HepG2 (cell line): Measurements from ENCODE around the gene TUBB2B.

Experiments used
- ETV6 ChIP-seq: sonication (generic); formaldehyde crosslinking; conservative IDR thresholded peaks from 2 replicates; pipeline ENCODE4 v1.4.0; 2020; ENCODE audit warnings: missing genetic modification reagents
- EZH2 ChIP-seq: conservative IDR thresholded peaks from 2 replicates; pipeline ENCODE4 v1.6.1; 2012; ENCODE audit warnings: mild to moderate bottlenecking, low read depth, low read length, moderate library complexity
- GATAD2A ChIP-seq: IDR thresholded peaks from 2 replicates; pipeline ENCODE4 v1.6.1; 2016
- PCBP1 ChIP-seq: fragments of 200-400 bp; formaldehyde crosslinking; IDR thresholded peaks from 2 replicates; pipeline ENCODE4 v1.6.1; 2017; ENCODE audit warnings: mild to moderate bottlenecking, low read depth, low read length, borderline replicate concordance
- REPIN1 ChIP-seq: sonication (generic); formaldehyde crosslinking; IDR thresholded peaks from 2 replicates; pipeline ENCODE4 v1.8.0; 2022; ENCODE audit warnings: missing genetic modification reagents, low read depth, mild to moderate bottlenecking, borderline replicate concordance
- ZNF3 ChIP-seq: IDR thresholded peaks from 2 replicates; pipeline ENCODE4 v1.7.0; 2017; ENCODE audit warnings: inconsistent platforms
- TF ChIP-seq, protein P1 (sequence below): IDR thresholded peaks from 2 replicates; pipeline ENCODE4 v1.6.1; 2016; ENCODE audit warnings: missing compliant biosample characterization, missing genetic modification reagents, borderline replicate concordance
- TF ChIP-seq, protein P2 (sequence below): sonication (generic); formaldehyde crosslinking; IDR thresholded peaks from one replicate; pipeline ENCODE4 v1.5.1; 2020; ENCODE audit warnings: mild to moderate bottlenecking, missing genetic modification reagents; ENCODE audit errors: not compliant biosample characterization
- TF ChIP-seq, protein P3 (sequence below): sonication (generic); formaldehyde crosslinking; IDR thresholded peaks from 2 replicates; pipeline ENCODE4 v1.5.0; 2020; ENCODE audit warnings: mild to moderate bottlenecking, missing genetic modification reagents, moderate library complexity

DNA sequence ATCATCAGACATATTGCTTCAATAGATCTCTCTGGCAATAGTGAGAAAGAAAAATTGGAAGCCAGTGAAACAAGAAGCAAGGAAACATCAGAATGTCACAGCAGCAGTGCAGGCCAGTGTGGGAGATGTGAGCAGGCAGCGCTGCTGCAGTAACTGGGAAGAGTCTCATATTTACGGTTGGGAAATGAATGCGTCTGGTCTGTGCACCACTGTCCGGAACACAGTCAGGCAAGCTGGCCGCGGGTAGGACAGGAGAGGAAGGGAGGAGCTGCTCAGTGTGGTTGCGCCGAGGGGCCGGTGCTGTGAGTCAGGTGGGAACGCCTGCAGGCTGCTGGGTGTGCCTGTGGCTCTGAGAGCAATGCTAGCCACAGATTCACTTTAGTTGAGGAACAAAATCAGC is 24.9 kb upstream of the TUBB2B start:
- TF ChIP-seq ETV6 (CRISPR knock-in tag) = no peak
- no peak for TF ChIP-seq PCBP1
- TF ChIP-seq REPIN1 (CRISPR knock-in tag) = no peak
- TF ChIP-seq, protein P1, sequence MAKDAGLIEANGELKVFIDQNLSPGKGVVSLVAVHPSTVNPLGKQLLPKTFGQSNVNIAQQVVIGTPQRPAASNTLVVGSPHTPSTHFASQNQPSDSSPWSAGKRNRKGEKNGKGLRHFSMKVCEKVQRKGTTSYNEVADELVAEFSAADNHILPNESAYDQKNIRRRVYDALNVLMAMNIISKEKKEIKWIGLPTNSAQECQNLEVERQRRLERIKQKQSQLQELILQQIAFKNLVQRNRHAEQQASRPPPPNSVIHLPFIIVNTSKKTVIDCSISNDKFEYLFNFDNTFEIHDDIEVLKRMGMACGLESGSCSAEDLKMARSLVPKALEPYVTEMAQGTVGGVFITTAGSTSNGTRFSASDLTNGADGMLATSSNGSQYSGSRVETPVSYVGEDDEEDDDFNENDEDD (CRISPR knock-in tag) = no peak
- TF ChIP-seq, protein P2, sequence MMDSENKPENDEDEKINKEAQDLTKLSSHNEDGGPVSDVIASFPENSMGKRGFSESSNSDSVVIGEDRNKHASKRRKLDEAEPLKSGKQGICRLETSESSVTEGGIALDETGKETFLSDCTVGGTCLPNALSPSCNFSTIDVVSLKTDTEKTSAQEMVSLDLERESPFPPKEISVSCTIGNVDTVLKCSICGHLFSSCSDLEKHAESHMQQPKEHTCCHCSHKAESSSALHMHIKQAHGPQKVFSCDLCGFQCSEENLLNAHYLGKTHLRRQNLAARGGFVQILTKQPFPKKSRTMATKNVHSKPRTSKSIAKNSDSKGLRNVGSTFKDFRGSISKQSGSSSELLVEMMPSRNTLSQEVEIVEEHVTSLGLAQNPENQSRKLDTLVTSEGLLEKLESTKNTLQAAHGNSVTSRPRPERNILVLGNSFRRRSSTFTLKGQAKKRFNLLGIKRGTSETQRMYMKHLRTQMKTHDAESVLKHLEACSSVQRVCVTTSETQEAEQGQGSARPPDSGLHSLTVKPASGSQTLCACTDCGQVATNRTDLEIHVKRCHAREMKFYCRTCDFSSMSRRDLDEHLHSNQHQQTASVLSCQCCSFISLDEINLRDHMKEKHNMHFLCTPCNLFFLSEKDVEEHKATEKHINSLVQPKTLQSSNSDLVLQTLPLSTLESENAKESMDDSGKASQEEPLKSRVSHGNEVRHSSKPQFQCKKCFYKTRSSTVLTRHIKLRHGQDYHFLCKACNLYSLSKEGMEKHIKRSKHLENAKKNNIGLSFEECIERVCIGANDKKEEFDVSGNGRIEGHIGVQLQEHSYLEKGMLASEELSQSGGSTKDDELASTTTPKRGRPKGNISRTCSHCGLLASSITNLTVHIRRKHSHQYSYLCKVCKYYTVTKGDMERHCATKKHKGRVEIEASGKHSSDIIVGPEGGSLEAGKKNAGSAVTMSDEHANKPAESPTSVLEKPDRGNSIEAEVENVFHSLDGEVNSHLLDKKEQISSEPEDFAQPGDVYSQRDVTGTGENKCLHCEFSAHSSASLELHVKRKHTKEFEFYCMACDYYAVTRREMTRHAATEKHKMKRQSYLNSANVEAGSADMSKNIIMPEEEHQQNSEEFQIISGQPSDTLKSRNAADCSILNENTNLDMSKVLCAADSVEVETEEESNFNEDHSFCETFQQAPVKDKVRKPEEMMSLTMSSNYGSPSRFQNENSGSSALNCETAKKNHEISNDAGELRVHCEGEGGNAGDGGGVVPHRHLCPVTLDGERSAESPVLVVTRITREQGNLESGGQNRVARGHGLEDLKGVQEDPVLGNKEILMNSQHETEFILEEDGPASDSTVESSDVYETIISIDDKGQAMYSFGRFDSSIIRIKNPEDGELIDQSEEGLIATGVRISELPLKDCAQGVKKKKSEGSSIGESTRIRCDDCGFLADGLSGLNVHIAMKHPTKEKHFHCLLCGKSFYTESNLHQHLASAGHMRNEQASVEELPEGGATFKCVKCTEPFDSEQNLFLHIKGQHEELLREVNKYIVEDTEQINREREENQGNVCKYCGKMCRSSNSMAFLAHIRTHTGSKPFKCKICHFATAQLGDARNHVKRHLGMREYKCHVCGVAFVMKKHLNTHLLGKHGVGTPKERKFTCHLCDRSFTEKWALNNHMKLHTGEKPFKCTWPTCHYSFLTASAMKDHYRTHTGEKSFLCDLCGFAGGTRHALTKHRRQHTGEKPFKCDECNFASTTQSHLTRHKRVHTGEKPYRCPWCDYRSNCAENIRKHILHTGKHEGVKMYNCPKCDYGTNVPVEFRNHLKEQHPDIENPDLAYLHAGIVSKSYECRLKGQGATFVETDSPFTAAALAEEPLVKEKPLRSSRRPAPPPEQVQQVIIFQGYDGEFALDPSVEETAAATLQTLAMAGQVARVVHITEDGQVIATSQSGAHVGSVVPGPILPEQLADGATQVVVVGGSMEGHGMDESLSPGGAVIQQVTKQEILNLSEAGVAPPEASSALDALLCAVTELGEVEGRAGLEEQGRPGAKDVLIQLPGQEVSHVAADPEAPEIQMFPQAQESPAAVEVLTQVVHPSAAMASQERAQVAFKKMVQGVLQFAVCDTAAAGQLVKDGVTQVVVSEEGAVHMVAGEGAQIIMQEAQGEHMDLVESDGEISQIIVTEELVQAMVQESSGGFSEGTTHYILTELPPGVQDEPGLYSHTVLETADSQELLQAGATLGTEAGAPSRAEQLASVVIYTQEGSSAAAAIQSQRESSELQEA (CRISPR knock-in tag) = no peak
- no peak for TF ChIP-seq EZH2
- TF ChIP-seq, protein P3, sequence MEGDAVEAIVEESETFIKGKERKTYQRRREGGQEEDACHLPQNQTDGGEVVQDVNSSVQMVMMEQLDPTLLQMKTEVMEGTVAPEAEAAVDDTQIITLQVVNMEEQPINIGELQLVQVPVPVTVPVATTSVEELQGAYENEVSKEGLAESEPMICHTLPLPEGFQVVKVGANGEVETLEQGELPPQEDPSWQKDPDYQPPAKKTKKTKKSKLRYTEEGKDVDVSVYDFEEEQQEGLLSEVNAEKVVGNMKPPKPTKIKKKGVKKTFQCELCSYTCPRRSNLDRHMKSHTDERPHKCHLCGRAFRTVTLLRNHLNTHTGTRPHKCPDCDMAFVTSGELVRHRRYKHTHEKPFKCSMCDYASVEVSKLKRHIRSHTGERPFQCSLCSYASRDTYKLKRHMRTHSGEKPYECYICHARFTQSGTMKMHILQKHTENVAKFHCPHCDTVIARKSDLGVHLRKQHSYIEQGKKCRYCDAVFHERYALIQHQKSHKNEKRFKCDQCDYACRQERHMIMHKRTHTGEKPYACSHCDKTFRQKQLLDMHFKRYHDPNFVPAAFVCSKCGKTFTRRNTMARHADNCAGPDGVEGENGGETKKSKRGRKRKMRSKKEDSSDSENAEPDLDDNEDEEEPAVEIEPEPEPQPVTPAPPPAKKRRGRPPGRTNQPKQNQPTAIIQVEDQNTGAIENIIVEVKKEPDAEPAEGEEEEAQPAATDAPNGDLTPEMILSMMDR = no peak
- no peak for TF ChIP-seq GATAD2A (CRISPR knock-in tag)
- TF ChIP-seq ZNF3 (CRISPR knock-in tag) = no peak
